Transverse colon (tissue), 4 donors: ENCODE data around the gene PJA2. TPM values are rescaled to one million over a fixed set of nuclear protein-coding genes. Genes with fewer than 3 reads are reported as not detected.

Experiments
- DNase-seq: peaks from one replicate; pipeline ENCODE4 v3.0.0-alpha.2; 2019
- H3K27ac ChIP-seq, 4 donors: fragments of 200-600 bp; sonication (generic); 2 replicates each; pipeline ENCODE4 v1.5.1; 2016 to 2018; ENCODE audit warnings: inconsistent platforms in 4 of 4
- H3K27me3 ChIP-seq: fragments of 200-600 bp; sonication (generic); 2 replicates; pipeline ENCODE4 v1.5.1; 2017; ENCODE audit warnings: inconsistent platforms
- H3K36me3 ChIP-seq, 4 donors: fragments of 200-600 bp; sonication (generic); 2 replicates each; pipeline ENCODE4 v1.5.1; 2017 to 2019; ENCODE audit warnings: inconsistent platforms in 4 of 4
- H3K4me1 ChIP-seq, 4 donors: fragments of 200-600 bp; sonication (generic); 2 replicates each; pipeline ENCODE4 v1.5.1; 2017 to 2020; ENCODE audit warnings: inconsistent platforms in 4 of 4
- H3K4me3 ChIP-seq, 4 donors: fragments of 200-600 bp; sonication (generic); 1 replicate in 1 of 4; 2 replicates in 3 of 4; pipeline versions ENCODE4 v1.5.1 to v1.6.1; 2017 to 2019; ENCODE audit warnings: inconsistent platforms in 4 of 4
- H3K9me3 ChIP-seq, 2 donors: fragments of 200-600 bp; sonication (generic); 2 replicates each; pipeline ENCODE4 v1.5.1; 2017 to 2019; ENCODE audit warnings: inconsistent platforms in 2 of 2
- EP300 ChIP-seq: sonication (generic); formaldehyde crosslinking; IDR thresholded peaks from one replicate; pipeline ENCODE4 v1.6.1; 2017; ENCODE audit warnings: antibody characterized with exemption, low read depth
- POLR2A ChIP-seq: fragments of 450-650 bp; IDR thresholded peaks from one replicate; pipeline ENCODE4 v1.6.1; 2016; ENCODE audit warnings: antibody characterized with exemption, mild to moderate bottlenecking, moderate library complexity
- POLR2AphosphoS5 ChIP-seq, 3 donors: sonication (generic); formaldehyde crosslinking; IDR thresholded peaks; one replicate each; pipeline ENCODE4 v1.6.1; 2016; ENCODE audit warnings: antibody characterized with exemption in 3 of 3
- WGBS, 2 donors: methylation state at CpG; one replicate each; pipeline ENCODE4 v1.1.5; 2018; ENCODE audit warnings: low coverage in 1 of 2; 5-methylcytosine and 5-hydroxymethylcytosine counted together
- in situ Hi-C, 4 donors: fragments of 200-750 bp; cut with MboI; loops; one replicate each; pipeline versions ENCODE4 v1.15.0 to v1.15.1; 2017; ENCODE audit warnings: low sequenced_read_pairs in 3 of 4, low pct_ligation_motif_present in 1 of 4, low pct_unique_long_range_greater_than_20kb in 1 of 4
- intact Hi-C: fragments of 100-400 bp; cut with DNase I; formaldehyde crosslinking; loops from one replicate; pipeline ENCODE4 v1.15.1; 2023; ENCODE audit warnings: low total_unique reads
- total RNA-seq, 4 donors: library from RNA; depleted of rRNA; stranded (reverse); fragments of >200 nt; gene quantifications; one replicate each; pipeline ENCODE4 v1.1.0, GENCODE V29; 2016
- TF ChIP-seq, protein P1 (sequence below), 5 experiments: fragments of 200-600 bp in 3 of 5; fragments of 450-650 bp in 2 of 5; sonication (generic) in 3 of 5; IDR thresholded peaks; 1 replicate in 2 of 5; 2 replicates in 3 of 5; pipeline ENCODE4 v1.5.1; 2016 to 2017; ENCODE audit warnings: antibody characterized with exemption in 5 of 5, inconsistent platforms in 3 of 5, mild to moderate bottlenecking in 2 of 5, moderate library complexity in 1 of 5

Gene PJA2
- total RNA-seq, 4 donors from 2014 or later = 62.5 to 93.8 (median 78.2) TPM

GRCh38 chr5:109315245-109315644 is 94.5 kb downstream of the PJA2 start:
- in situ Hi-C loops = no loop called here
- Histone ChIP-seq H3K9me3 (no peaks in the 10 kb centered on the region), H3K27me3 (no peaks in the 10 kb centered on the region), H3K4me3 (no peak overlapping the region), H3K36me3 (no peaks in the 10 kb centered on the region), H3K4me1 (no peaks in the 10 kb centered on the region), H3K27ac (no peak overlapping the region)
- 55 to 89% methylated on average over 1 of the region's 1 CpG for WGBS, 2 donors
- TF ChIP-seq, protein P1, sequence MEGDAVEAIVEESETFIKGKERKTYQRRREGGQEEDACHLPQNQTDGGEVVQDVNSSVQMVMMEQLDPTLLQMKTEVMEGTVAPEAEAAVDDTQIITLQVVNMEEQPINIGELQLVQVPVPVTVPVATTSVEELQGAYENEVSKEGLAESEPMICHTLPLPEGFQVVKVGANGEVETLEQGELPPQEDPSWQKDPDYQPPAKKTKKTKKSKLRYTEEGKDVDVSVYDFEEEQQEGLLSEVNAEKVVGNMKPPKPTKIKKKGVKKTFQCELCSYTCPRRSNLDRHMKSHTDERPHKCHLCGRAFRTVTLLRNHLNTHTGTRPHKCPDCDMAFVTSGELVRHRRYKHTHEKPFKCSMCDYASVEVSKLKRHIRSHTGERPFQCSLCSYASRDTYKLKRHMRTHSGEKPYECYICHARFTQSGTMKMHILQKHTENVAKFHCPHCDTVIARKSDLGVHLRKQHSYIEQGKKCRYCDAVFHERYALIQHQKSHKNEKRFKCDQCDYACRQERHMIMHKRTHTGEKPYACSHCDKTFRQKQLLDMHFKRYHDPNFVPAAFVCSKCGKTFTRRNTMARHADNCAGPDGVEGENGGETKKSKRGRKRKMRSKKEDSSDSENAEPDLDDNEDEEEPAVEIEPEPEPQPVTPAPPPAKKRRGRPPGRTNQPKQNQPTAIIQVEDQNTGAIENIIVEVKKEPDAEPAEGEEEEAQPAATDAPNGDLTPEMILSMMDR (IDR thresholded peaks at IDR 0.05) = no peak
- TF ChIP-seq POLR2AphosphoS5 (IDR thresholded peaks at IDR 0.05) (no peak), EP300 (no peak), POLR2A (no peak)
- intact Hi-C loops = no loop called here
- no peak for DNase-seq

GRCh38 chr5:109313127-109313526 is 96.6 kb downstream of the PJA2 start:
- Histone ChIP-seq H3K4me3 (no peak overlapping the region), H3K4me1 (no peaks in the 10 kb centered on the region), H3K9me3 (no peaks in the 10 kb centered on the region), H3K27ac (no peak overlapping the region), H3K27me3 (no peaks in the 10 kb centered on the region), H3K36me3 (no peaks in the 10 kb centered on the region)
- WGBS, 2 donors = 93 to 100% methylated on average over 2 of the region's 2 CpGs
- intact Hi-C loops = no loop called here
- in situ Hi-C loops = no loop called here
- no peak for DNase-seq
- TF ChIP-seq EP300 (no peak), POLR2AphosphoS5 (IDR thresholded peaks at IDR 0.05) (no peak), POLR2A (no peak)
- TF ChIP-seq, protein P1 (IDR thresholded peaks at IDR 0.05) = no peak

DNA sequence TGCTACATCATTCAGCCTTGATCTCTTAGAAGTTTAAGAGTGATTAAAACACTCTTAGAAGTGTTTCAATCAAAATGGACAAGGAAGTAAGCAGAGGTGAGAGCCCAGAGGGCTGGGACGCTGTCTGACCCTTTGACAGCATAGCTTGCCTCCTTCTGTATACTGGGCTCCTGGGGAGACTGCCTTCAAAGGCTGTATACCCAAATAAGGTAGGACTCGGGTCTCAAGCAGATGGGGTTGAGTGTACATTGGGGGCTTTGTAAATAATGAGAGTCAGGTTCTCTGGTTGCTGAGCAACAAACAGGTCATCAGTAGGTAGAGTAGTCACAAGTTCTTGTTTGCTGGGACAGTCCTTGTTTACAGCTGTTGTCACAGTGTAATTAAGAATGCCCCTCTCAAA is 97.1 kb downstream of the PJA2 start:
- H3K4me1 ChIP-seq = no peaks in the 10 kb centered on the region
- DNase-seq = no peak
- intact Hi-C loops = no loop called here
- no peaks in the 10 kb centered on the region for H3K9me3 ChIP-seq
- whole genome bisulfite sequencing, 2 donors = 97 to 100% methylated on average over 1 to 2 of the region's 2 CpGs
- H3K4me3 ChIP-seq = no peak overlapping the region
- in situ Hi-C loops = no loop called here
- no peaks in the 10 kb centered on the region for H3K27me3 ChIP-seq
- TF ChIP-seq POLR2A = no peak
- TF ChIP-seq POLR2AphosphoS5 (IDR thresholded peaks at IDR 0.05) = no peak
- TF ChIP-seq, protein P1 (IDR thresholded peaks at IDR 0.05) = no peak
- TF ChIP-seq EP300 = no peak
- H3K36me3 ChIP-seq = no peaks in the 10 kb centered on the region
- no peak overlapping the region for H3K27ac ChIP-seq

DNA sequence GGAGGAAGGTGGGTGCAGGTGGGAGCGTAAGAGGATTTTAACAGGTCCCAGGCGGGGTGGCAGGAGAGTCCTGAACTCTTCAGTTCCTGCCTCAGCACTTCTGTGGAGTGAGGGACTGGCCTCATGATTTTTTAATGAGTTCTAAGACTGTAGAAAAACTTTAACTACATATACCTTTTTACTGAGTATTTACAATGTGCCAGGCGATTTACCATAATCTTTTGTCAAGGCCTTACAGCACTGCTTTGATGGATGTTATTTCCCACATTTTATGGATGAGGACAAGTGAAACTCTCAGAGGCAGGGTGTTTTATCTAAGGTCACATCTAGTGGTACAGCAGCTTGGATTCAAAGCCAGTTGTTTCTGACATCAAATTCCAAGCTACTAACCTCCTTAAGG is 99.5 kb downstream of the PJA2 start:
- Histone ChIP-seq H3K9me3 (no peaks in the 10 kb centered on the region), H3K4me3 (no peak overlapping the region), H3K27me3 (no peaks in the 10 kb centered on the region), H3K36me3 (no peaks in the 10 kb centered on the region), H3K27ac (no peak overlapping the region), H3K4me1 (no peaks in the 10 kb centered on the region)
- 53 to 93% methylated on average over 2 to 3 of the region's 3 CpGs for WGBS, 2 donors
- intact Hi-C loops (no loop called here), in situ Hi-C loops (no loop called here)
- no peak for DNase-seq
- TF ChIP-seq POLR2AphosphoS5 (IDR thresholded peaks at IDR 0.05) (no peak), EP300 (no peak), POLR2A (no peak)
- TF ChIP-seq, protein P1 (IDR thresholded peaks at IDR 0.05) = no peak
